GM12872 (cell line): ENCODE data around the gene MYO7B.

Experiments
- TF ChIP-seq, protein P1 (sequence below): IDR thresholded peaks from 3 replicates; pipeline ENCODE4 v1.5.1; 2011; ENCODE audit warnings: low read depth, mild to moderate bottlenecking, low read length, moderate library complexity; ENCODE audit not compliant: insufficient read depth

MYO7B gene

DNA sequence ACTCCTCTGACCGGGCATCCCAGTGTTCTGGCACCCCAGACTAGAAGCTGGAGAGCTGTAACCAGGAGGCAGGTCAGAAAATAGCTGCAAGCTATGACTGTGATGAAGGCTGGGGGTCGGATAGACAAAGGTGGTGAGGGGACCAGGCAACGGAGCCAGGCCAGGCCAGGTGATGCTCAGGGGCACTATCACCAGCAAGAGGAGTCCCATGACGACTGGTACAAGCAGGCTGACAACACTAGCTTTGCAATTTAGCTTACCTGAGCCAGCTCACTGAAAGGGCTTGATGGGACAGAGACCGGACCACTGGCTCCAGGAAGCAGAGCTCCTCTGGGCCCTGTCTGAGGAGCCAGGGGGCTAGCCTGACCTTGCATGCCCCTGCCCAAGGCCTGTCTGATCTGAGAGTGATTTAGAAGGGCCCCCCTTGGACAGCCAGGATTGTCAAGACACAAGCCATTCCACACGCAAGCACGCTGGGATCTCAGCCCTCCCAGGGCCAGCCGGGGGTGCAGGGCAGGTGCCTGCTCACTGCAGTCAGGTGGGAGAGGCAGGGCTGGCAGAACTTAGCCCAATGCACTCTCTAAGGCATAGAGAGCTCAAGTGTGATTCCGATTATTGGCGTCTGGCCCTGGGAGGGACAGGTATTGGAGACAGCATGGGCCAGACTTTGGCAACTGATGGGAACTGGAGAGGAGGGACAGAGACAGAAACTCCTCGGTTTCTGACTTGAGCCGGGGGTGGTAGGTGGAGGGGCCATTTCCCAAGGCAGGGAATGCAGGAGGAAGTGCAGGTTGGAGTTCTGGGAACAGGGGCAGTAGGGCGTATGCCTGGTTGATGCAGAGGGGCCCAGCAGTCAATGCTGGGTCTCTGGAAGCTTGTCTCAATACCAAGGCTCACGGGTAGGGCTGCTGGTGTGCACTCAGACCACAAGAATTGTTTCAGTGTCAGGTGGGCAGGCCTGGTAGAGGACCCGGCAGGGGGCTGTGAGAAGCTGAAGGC lies 47.7 kb downstream of the MYO7B start:
- TF ChIP-seq, protein P1, sequence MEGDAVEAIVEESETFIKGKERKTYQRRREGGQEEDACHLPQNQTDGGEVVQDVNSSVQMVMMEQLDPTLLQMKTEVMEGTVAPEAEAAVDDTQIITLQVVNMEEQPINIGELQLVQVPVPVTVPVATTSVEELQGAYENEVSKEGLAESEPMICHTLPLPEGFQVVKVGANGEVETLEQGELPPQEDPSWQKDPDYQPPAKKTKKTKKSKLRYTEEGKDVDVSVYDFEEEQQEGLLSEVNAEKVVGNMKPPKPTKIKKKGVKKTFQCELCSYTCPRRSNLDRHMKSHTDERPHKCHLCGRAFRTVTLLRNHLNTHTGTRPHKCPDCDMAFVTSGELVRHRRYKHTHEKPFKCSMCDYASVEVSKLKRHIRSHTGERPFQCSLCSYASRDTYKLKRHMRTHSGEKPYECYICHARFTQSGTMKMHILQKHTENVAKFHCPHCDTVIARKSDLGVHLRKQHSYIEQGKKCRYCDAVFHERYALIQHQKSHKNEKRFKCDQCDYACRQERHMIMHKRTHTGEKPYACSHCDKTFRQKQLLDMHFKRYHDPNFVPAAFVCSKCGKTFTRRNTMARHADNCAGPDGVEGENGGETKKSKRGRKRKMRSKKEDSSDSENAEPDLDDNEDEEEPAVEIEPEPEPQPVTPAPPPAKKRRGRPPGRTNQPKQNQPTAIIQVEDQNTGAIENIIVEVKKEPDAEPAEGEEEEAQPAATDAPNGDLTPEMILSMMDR, result no peak

DNA sequence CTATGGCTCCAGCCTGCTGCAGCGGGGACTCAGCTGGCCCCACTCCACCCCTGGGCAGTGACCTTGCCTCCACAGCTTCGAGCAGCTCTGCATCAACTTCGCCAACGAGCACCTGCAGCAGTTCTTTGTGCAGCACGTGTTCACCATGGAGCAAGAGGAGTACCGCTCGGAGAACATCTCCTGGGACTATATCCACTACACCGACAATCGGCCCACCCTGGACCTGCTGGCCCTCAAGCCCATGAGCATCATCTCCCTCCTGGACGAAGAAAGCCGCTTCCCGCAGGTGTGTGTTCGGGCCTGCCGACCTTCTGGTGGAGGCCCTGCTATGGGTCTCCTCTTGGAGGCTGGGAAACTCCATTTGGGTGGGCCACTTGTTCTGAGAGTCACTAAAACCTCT lies 48.6 kb downstream of the MYO7B start:
- TF ChIP-seq, protein P1, result no peak

DNA sequence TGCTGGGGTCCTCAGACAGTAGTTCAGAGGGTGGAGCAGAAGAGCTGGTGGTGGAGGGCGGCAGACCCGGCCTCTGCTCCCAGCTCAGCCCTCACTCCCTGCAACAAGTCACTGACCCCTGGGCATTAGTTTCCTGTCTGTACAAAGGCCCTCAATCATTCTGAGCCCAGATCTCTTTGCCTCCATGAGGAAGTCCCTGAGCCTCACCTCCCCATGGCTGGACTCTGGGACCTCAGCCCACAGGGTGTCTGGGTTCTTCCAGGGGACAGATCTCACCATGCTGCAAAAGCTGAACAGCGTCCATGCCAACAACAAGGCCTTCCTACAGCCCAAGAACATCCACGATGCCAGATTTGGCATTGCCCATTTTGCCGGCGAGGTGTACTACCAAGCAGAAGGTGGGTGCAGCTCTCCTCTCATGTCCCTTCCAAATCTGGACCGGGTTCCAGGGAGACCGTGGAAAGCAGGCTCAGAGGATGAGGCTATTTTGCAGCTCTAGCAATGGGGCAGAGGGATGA lies 49.1 kb downstream of the MYO7B start:
- TF ChIP-seq, protein P1, result no peak

DNA sequence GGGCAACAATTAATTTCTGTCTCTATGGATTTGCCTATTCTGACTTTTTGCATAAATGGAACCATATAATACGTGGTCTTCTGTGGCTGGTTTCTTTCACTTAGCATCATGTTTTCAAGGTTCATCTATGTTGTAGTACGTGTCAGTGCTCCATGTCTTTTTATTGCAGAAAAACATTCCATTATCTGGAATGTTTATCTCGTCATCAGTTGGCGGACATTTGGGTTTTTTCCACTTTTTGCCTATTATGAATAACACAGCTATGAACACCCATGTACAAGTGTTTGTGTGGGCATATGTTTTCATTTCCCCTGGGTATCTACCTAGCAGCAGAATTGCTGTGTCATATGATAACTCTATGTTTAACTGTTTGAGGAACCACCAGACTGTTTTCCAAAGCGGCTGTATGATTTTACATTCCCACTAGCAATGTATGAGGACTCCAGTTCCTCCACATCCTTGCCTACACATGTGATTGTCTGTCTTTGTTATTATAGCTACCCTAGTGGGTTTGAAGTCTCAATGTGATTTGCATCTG lies 49.9 kb downstream of the MYO7B start:
- TF ChIP-seq, protein P1, result no peak

DNA sequence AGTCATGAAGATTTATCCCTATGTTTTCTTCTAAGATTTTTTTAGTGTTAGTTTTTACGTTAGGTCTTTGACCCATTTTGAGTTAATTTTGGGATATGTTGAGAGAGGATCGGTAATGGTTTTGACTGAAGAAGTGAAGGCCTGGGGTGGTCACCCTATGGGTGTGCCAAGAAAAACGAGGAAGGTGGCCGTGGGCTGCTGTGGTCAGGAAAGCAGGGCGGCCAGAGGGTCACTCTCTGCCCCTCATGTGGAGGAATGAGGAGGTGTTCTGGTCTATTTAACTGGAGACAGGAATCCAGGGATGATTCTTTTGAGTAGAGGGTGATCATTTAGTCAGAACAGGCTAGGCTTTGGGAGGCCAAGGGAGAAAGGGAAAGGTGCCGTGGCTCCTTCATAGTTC lies 50.7 kb downstream of the MYO7B start:
- TF ChIP-seq, protein P1, result no peak

DNA sequence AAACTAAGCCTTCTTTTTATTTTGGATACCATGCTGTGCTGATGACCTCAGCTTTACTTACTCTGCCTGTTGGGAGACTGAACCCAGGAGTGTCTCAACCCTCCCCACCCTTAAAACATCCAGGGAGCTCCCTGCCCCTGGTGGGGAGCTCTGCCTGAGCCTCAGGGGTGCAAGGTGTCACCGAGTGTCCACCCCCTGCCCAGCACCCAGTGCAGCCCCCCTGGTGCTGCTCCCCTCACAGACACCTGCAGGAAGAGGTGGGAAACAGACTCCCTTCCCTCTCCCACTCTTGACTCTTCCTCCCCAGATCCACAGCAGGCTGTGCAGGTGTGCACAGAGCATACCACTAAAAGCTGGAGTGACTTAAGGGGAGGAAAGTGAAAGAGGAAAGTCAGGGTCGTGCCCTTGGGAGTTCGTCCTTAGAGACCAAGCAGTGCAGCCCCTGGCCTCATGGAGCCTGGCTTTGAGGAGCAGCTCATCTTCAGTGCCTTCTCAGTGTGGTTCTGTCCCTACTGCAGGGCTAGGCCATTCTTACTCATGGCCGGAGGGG lies 51.3 kb downstream of the MYO7B start:
- TF ChIP-seq, protein P1, result no peak

DNA sequence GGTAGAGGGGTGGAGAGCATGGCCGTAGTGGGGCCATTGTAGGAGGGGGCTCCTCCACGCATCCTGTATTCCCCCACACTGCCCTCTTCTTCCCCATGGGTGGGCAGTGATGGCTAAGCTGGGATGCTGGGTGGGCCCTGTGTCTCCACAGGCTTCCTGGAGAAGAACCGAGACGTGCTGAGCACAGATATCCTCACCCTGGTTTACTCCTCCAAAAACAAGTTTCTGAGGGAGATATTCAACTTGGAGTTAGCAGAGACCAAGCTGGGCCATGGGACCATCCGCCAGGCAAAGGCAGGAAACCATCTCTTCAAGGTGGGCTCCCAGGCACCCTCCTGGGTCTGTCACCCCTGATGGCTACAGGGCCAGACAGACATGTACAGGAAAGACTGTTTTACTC lies 52.8 kb downstream of the MYO7B start:
- TF ChIP-seq, protein P1, result no peak
